Loucy (cell line): ENCODE measurements around the gene SLC27A2.
A peak's percentile ranks its signal among the peaks of the same experiment; 100 is the strongest.

Experiments used
- H2AFZ ChIP-seq: fragments of 200-600 bp; sonication (generic); 2 replicates; pipeline ENCODE4 v1.6.0; 2016; ENCODE audit warnings: antibody characterized with exemption, mild to moderate bottlenecking, low read length, moderate library complexity
- H3F3A ChIP-seq: fragments of 200-600 bp; 2 replicates; pipeline ENCODE4 v1.6.0; 2016; ENCODE audit warnings: antibody characterized with exemption, low read depth, mild to moderate bottlenecking
- H3K27me3 ChIP-seq: fragments of 200-600 bp; sonication (generic); 2 replicates; pipeline ENCODE4 v1.6.1; 2014; ENCODE audit warnings: low read length, mild to moderate bottlenecking; ENCODE audit not compliant: insufficient read depth, poor library complexity, severe bottlenecking
- H3K36me3 ChIP-seq: fragments of 200-600 bp; sonication (generic); 2 replicates; pipeline ENCODE4 v1.6.1; 2016; ENCODE audit warnings: low read length; ENCODE audit not compliant: insufficient read depth
- H3K4me1 ChIP-seq: fragments of 200-600 bp; sonication (generic); 2 replicates; pipeline ENCODE4 v1.5.1; 2014; ENCODE audit warnings: low read length, mild to moderate bottlenecking; ENCODE audit not compliant: insufficient read depth, poor library complexity, severe bottlenecking
- H3K4me2 ChIP-seq: fragments of 200-600 bp; sonication (generic); 2 replicates; pipeline ENCODE4 v1.6.0; 2014; ENCODE audit warnings: antibody characterized with exemption, low read length, low read depth, mild to moderate bottlenecking; ENCODE audit not compliant: poor library complexity, severe bottlenecking
- H3K4me3 ChIP-seq: fragments of 200-600 bp; sonication (generic); 2 replicates; pipeline ENCODE4 v1.5.1; 2014; ENCODE audit warnings: low read length, mild to moderate bottlenecking, mixed read lengths; ENCODE audit not compliant: poor library complexity, severe bottlenecking
- H3K79me2 ChIP-seq: fragments of 200-600 bp; sonication (generic); 2 replicates; pipeline ENCODE4 v1.6.1; 2014; ENCODE audit warnings: low read length; ENCODE audit not compliant: insufficient read depth
- H3K9ac ChIP-seq: fragments of 200-600 bp; sonication (generic); 2 replicates; pipeline ENCODE4 v1.6.0; 2014; ENCODE audit warnings: mild to moderate bottlenecking, low read depth, low read length, moderate library complexity; ENCODE audit not compliant: poor library complexity, severe bottlenecking
- H3K9me2 ChIP-seq: fragments of 200-600 bp; sonication (generic); replicated peaks from 2 replicates; pipeline ENCODE4 v1.6.1; 2016; ENCODE audit warnings: low read depth, low read length, mixed read lengths
- H3K9me3 ChIP-seq: fragments of 200-600 bp; sonication (generic); 2 replicates; pipeline ENCODE4 v1.6.1; 2014; ENCODE audit warnings: mild to moderate bottlenecking, antibody characterized with exemption, low read length, low read depth; ENCODE audit not compliant: insufficient read depth
- H4K20me1 ChIP-seq: fragments of 200-600 bp; sonication (generic); 2 replicates; pipeline ENCODE4 v1.6.0; 2014; ENCODE audit warnings: antibody characterized with exemption, low read length, mild to moderate bottlenecking; ENCODE audit not compliant: insufficient read depth, poor library complexity, severe bottlenecking
- CTCF ChIP-seq: fragments of 200-600 bp; sonication (generic); conservative IDR thresholded peaks from 2 replicates; pipeline ENCODE4 v1.5.1; 2014; ENCODE audit warnings: mild to moderate bottlenecking, antibody characterized with exemption, low read length
- EZH2phosphoT487 ChIP-seq: fragments of 200-600 bp; IDR thresholded peaks from 2 replicates; pipeline ENCODE4 v1.6.1; 2018; ENCODE audit warnings: antibody characterized with exemption, mild to moderate bottlenecking, moderate library complexity, borderline replicate concordance

Gene SLC27A2

GRCh38 chr15:50247819-50248655, 66.0 kb downstream of the SLC27A2 start:
- no peaks in the 10 kb centered on the region for H4K20me1 ChIP-seq
- H3K9me2 ChIP-seq: no peaks in the 10 kb centered on the region
- H3K9me3 ChIP-seq: no peaks in the 10 kb centered on the region
- peak overlapping the region; percentile 65 for H2AFZ ChIP-seq
- H3K79me2 ChIP-seq: no peaks in the 10 kb centered on the region
- H3K4me1 ChIP-seq: peaks cover 38% of the 10 kb centered on the region
- no peaks in the 10 kb centered on the region for H3K27me3 ChIP-seq
- peak overlapping the region; percentile 67 for H3K9ac ChIP-seq
- H3K4me3 ChIP-seq: peak overlapping the region; percentile 49
- no peaks in the 10 kb centered on the region for H3F3A ChIP-seq
- TF ChIP-seq EZH2phosphoT487 (no peak), CTCF (no peak)
- H3K4me2 ChIP-seq: peak overlapping the region; percentile 59
- no peaks in the 10 kb centered on the region for H3K36me3 ChIP-seq

- Histone ChIP-seq H3K36me3 (no peaks in the 10 kb centered on the region), H3K9me3 (no peaks in the 10 kb centered on the region), H2AFZ (peak overlapping the region; percentile 14; the same call in 1 of the 2 replicates), H3F3A (no peaks in the 10 kb centered on the region), H3K27me3 (no peaks in the 10 kb centered on the region), H3K9ac (peak overlapping the region; percentile 67), H3K4me3 (no peak overlapping the region), H3K79me2 (no peaks in the 10 kb centered on the region), H3K4me2 (peak overlapping the region; percentile 31), H3K9me2 (no peaks in the 10 kb centered on the region), H4K20me1 (no peaks in the 10 kb centered on the region), H3K4me1 (peaks cover 43% of the 10 kb centered on the region)
- TF ChIP-seq EZH2phosphoT487 (no peak), CTCF (no peak)
Observed at GRCh38 chr15:50248994-50249582, 67.1 kb downstream of the SLC27A2 start.

- H3K9ac ChIP-seq: peak overlapping the region; percentile 67
- H3K79me2 ChIP-seq: no peaks in the 10 kb centered on the region
- no peaks in the 10 kb centered on the region for H3F3A ChIP-seq
- no peak overlapping the region for H2AFZ ChIP-seq
- H3K27me3 ChIP-seq: no peaks in the 10 kb centered on the region
- H3K9me3 ChIP-seq: no peaks in the 10 kb centered on the region
- no peaks in the 10 kb centered on the region for H4K20me1 ChIP-seq
- H3K4me1 ChIP-seq: peaks cover 43% of the 10 kb centered on the region
- TF ChIP-seq CTCF: no peak
- TF ChIP-seq EZH2phosphoT487: no peak
- no peaks in the 10 kb centered on the region for H3K9me2 ChIP-seq
- no peaks in the 10 kb centered on the region for H3K36me3 ChIP-seq
- no peak overlapping the region for H3K4me3 ChIP-seq
- H3K4me2 ChIP-seq: peak overlapping the region; percentile 31
Observed at GRCh38 chr15:50249704-50250103, 67.7 kb downstream of the SLC27A2 start.
